ENCODE measurements around the gene NLGN4Y.

NLGN4Y gene

GRCh38 chrY:14631676-14632075 is 107.3 kb downstream of the NLGN4Y start (continued):
- TF ChIP-seq ZNF70 (CRISPR knock-in tag; IDR thresholded peaks at IDR 0.05) (no peak), RARB (CRISPR knock-in tag; IDR thresholded peaks at IDR 0.05) (no peak), POU6F1 (CRISPR knock-in tag; IDR thresholded peaks at IDR 0.05; ENCODE audit: borderline replicate concordance, low read depth) (no peak), BACH2 (CRISPR knock-in tag; IDR thresholded peaks at IDR 0.05; ENCODE audit: borderline replicate concordance) (no peak), CSDC2 (CRISPR knock-in tag; IDR thresholded peaks at IDR 0.05) (no peak), ZNF565 (CRISPR knock-in tag; conservative IDR thresholded peaks at IDR 0.05; ENCODE audit: low read depth) (no peak), TOX (CRISPR knock-in tag; IDR thresholded peaks at IDR 0.05; ENCODE audit: borderline replicate concordance) (no peak), GLIS3 (CRISPR knock-in tag; IDR thresholded peaks at IDR 0.05) (no peak), ESRRG (CRISPR knock-in tag; IDR thresholded peaks at IDR 0.05) (no peak)

GRCh38 chrY:14633718-14634117 is 109.4 kb downstream of the NLGN4Y start:
- no peak for TF ChIP-seq ESRRG (CRISPR knock-in tag; IDR thresholded peaks at IDR 0.05)
- TF ChIP-seq ZFP3 (CRISPR knock-in tag; IDR thresholded peaks at IDR 0.05), result no peak
- TF ChIP-seq CSRNP3 (CRISPR knock-in tag; IDR thresholded peaks at IDR 0.05), result no peak
- no peak for TF ChIP-seq ZFP30 (CRISPR knock-in tag; IDR thresholded peaks at IDR 0.05)
- TF ChIP-seq ZNF565 (CRISPR knock-in tag; conservative IDR thresholded peaks at IDR 0.05; ENCODE audit: low read depth), result no peak
- TF ChIP-seq BACH2 (CRISPR knock-in tag; IDR thresholded peaks at IDR 0.05; ENCODE audit: borderline replicate concordance), result no peak
- TF ChIP-seq ZNF70 (CRISPR knock-in tag; IDR thresholded peaks at IDR 0.05), result no peak
- no peak for TF ChIP-seq RARB (CRISPR knock-in tag; IDR thresholded peaks at IDR 0.05)
- no peak for TF ChIP-seq ZC3H10 (CRISPR knock-in tag; IDR thresholded peaks at IDR 0.05)
- TF ChIP-seq TOX (CRISPR knock-in tag; IDR thresholded peaks at IDR 0.05; ENCODE audit: borderline replicate concordance), result no peak
- TF ChIP-seq SNAI2 (CRISPR knock-in tag; IDR thresholded peaks at IDR 0.05), result no peak
- ATAC-seq, result no peak

GRCh38 chrY:14634954-14635353 is 110.6 kb downstream of the NLGN4Y start:
- TF ChIP-seq CSDC2 (CRISPR knock-in tag; IDR thresholded peaks at IDR 0.05) (no peak), ARNTL (CRISPR knock-in tag; IDR thresholded peaks at IDR 0.05; ENCODE audit: borderline replicate concordance, low read depth) (no peak), PPARA (CRISPR knock-in tag; IDR thresholded peaks at IDR 0.05; ENCODE audit: borderline replicate concordance) (no peak), ZNF70 (CRISPR knock-in tag; IDR thresholded peaks at IDR 0.05) (no peak), BACH2 (CRISPR knock-in tag; IDR thresholded peaks at IDR 0.05; ENCODE audit: borderline replicate concordance) (no peak), POU6F1 (CRISPR knock-in tag; IDR thresholded peaks at IDR 0.05; ENCODE audit: borderline replicate concordance, low read depth) (no peak), ZFP3 (CRISPR knock-in tag; IDR thresholded peaks at IDR 0.05) (no peak), CREB5 (CRISPR knock-in tag; IDR thresholded peaks at IDR 0.05; ENCODE audit: low read depth) (no peak), SNAI2 (CRISPR knock-in tag; IDR thresholded peaks at IDR 0.05) (no peak), GLIS3 (CRISPR knock-in tag; IDR thresholded peaks at IDR 0.05) (no peak), OSR1 (CRISPR knock-in tag; IDR thresholded peaks at IDR 0.05) (no peak), PATZ1 (CRISPR knock-in tag; IDR thresholded peaks at IDR 0.05; ENCODE audit: borderline replicate concordance) (no peak), ISL1 (CRISPR knock-in tag; IDR thresholded peaks at IDR 0.05) (no peak), ZC3H10 (CRISPR knock-in tag; IDR thresholded peaks at IDR 0.05) (no peak), ZNF8 (CRISPR knock-in tag; IDR thresholded peaks at IDR 0.05) (no peak), ESRRG (CRISPR knock-in tag; IDR thresholded peaks at IDR 0.05) (no peak)
- ATAC-seq, result no peak

All from SK-N-SH treated with all-trans-retinoic acid at 6 μM for 48 hours (cell line).